ENCODE data around the gene WFDC5.
"Not testable (repeated sequence)": the region's sequence is repeated elsewhere in the genome, so short reads cannot be mapped to it uniquely, and the experiment has no call there.

WFDC5 gene

GRCh38 chr20:45087097-45087790 is 27.7 kb downstream of the WFDC5 start:
- DNase-seq: no peak

- DNase-seq: no peak
Measured at GRCh38 chr20:45085867-45086266, 29.1 kb downstream of the WFDC5 start.

- DNase-seq: no peak
Measured at GRCh38 chr20:45085289-45085688, 29.7 kb downstream of the WFDC5 start.

GRCh38 chr20:45083127-45083526 is 31.8 kb downstream of the WFDC5 start:
- DNase-seq: no peak

- no peak for DNase-seq
Measured at GRCh38 chr20:45082468-45082867, 32.5 kb downstream of the WFDC5 start.

- DNase-seq: peak; percentile 44
Measured at GRCh38 chr20:45080867-45081624, 33.9 kb downstream of the WFDC5 start.

- DNase-seq: no peak
Measured at GRCh38 chr20:45077559-45077958, 37.4 kb downstream of the WFDC5 start.

- no peak for DNase-seq
Measured at GRCh38 chr20:45073221-45073620, 41.8 kb downstream of the WFDC5 start.

- no peak for DNase-seq
Measured at GRCh38 chr20:45072066-45072465, 42.9 kb downstream of the WFDC5 start.

GRCh38 chr20:45070932-45071632 is 43.9 kb downstream of the WFDC5 start:
- peak; percentile 36 for DNase-seq

GRCh38 chr20:45069261-45069660 is 45.7 kb downstream of the WFDC5 start:
- no peak for DNase-seq

- DNase-seq: peak; percentile 20
Measured at GRCh38 chr20:45067558-45067957, 47.4 kb downstream of the WFDC5 start.

- DNase-seq: no peak
Measured at GRCh38 chr20:45067087-45067486, 47.9 kb downstream of the WFDC5 start.

GRCh38 chr20:45066372-45066771 is 48.6 kb downstream of the WFDC5 start:
- DNase-seq: no peak

GRCh38 chr20:45064812-45065211 is 50.2 kb downstream of the WFDC5 start:
- DNase-seq: no peak

- not testable (repeated sequence) for DNase-seq
Measured at GRCh38 chr20:45063107-45063506, 51.9 kb downstream of the WFDC5 start.

- DNase-seq: peak; percentile 96
Measured at GRCh38 chr20:45061244-45061643, 53.7 kb downstream of the WFDC5 start.

GRCh38 chr20:45060294-45060693 is 54.7 kb downstream of the WFDC5 start:
- no peak for DNase-seq
